WTC11 (cell line): ENCODE measurements around the gene NR0B2. TPM values are rescaled to one million over a fixed set of nuclear protein-coding genes. Genes with fewer than 3 reads are reported as not detected.

ENCODE experiments used
- ATAC-seq: fragments of 200-7000 bp; cut with Tn5 transposase; 2 replicates; pipeline ENCODE4 v1.10.0; 2021; ENCODE audit warnings: mild to moderate bottlenecking, moderate library complexity
- CTCF ChIA-PET: fragments of 300-600 bp; sonication (Branson Sonifier 250); formaldehyde crosslinking; loops from one replicate; lab custom pipeline; 2021; ENCODE audit warnings: antibody characterized with exemption; lab: Charles Lee
- POLR2A ChIA-PET: fragments of 350-600 bp; sonication (Branson Sonifier 250); formaldehyde crosslinking; loops from one replicate; lab custom pipeline; 2021; ENCODE audit warnings: antibody characterized with exemption; lab: Charles Lee
- DNase-seq: peaks from one replicate; pipeline ENCODE4 v3.0.0; 2021; ENCODE audit warnings: low spot score
- H3K27ac Mint-ChIP-seq: 2 replicates; pipeline ENCODE4 v1.8.0; 2021; ENCODE audit warnings: mixed read lengths
- H3K27me3 Mint-ChIP-seq: 2 replicates; pipeline ENCODE4 v1.8.0; 2021; ENCODE audit warnings: low read depth, mild to moderate bottlenecking, moderate library complexity, mixed read lengths
- H3K36me3 Mint-ChIP-seq: 2 replicates; pipeline ENCODE4 v1.8.0; 2021; ENCODE audit warnings: mixed read lengths
- H3K4me1 Mint-ChIP-seq: 2 replicates; pipeline ENCODE4 v1.8.0; 2022; ENCODE audit warnings: mixed read lengths
- H3K4me3 Mint-ChIP-seq: 2 replicates; pipeline ENCODE4 v1.8.0; 2021; ENCODE audit warnings: mild to moderate bottlenecking, moderate library complexity, mixed read lengths
- H3K9me3 Mint-ChIP-seq: 2 replicates; pipeline ENCODE4 v1.8.0; 2021; ENCODE audit warnings: mixed read lengths
- ESRRA ChIP-seq: sonication (generic); formaldehyde crosslinking; IDR thresholded peaks from 2 replicates; pipeline ENCODE4 v1.8.1; 2022; ENCODE audit warnings: mild to moderate bottlenecking, missing genetic modification reagents, borderline replicate concordance
- FOXJ3 ChIP-seq: sonication (generic); formaldehyde crosslinking; IDR thresholded peaks from 2 replicates; pipeline ENCODE4 v1.9.0; 2021; ENCODE audit warnings: missing genetic modification reagents, mild to moderate bottlenecking, borderline replicate concordance
- KAT7 ChIP-seq: sonication (generic); formaldehyde crosslinking; IDR thresholded peaks from 2 replicates; pipeline ENCODE4 v1.8.1; 2023; ENCODE audit warnings: missing genetic modification reagents, mild to moderate bottlenecking, borderline replicate concordance
- TCF7 ChIP-seq: sonication (generic); formaldehyde crosslinking; IDR thresholded peaks from 2 replicates; pipeline ENCODE4 v1.8.0; 2022; ENCODE audit warnings: mild to moderate bottlenecking, low read depth, missing genetic modification reagents, moderate library complexity
- ZNF219 ChIP-seq: sonication (generic); formaldehyde crosslinking; IDR thresholded peaks from 2 replicates; pipeline ENCODE4 v1.8.0; 2023; ENCODE audit warnings: missing genetic modification reagents, mild to moderate bottlenecking, borderline replicate concordance
- ZNF232 ChIP-seq: sonication (generic); formaldehyde crosslinking; IDR thresholded peaks from 2 replicates; pipeline ENCODE4 v1.8.0; 2022; ENCODE audit warnings: mild to moderate bottlenecking, missing genetic modification reagents
- ZNF263 ChIP-seq: sonication (generic); formaldehyde crosslinking; IDR thresholded peaks from 2 replicates; pipeline ENCODE4 v1.8.1; 2022; ENCODE audit warnings: low read depth, mild to moderate bottlenecking, moderate library complexity, missing genetic modification reagents
- ZNF423 ChIP-seq: fragments of 250-450 bp; sonication (Bioruptor Pico); IDR thresholded peaks from 2 replicates; pipeline ENCODE4 v2.1.2; 2022; ENCODE audit warnings: mild to moderate bottlenecking, moderate library complexity
- ZNF671 ChIP-seq: fragments of 250-450 bp; sonication (Bioruptor Pico); IDR thresholded peaks from 2 replicates; pipeline ENCODE4 v1.8.0; 2021; ENCODE audit warnings: mild to moderate bottlenecking
- total RNA-seq: library from RNA; stranded (reverse); gene quantifications from 3 replicates; pipeline ENCODE4 v1.2.3, GENCODE V29; 2021
- TF ChIP-seq, protein P1 (sequence below): fragments of 250-450 bp; sonication (Bioruptor Pico); IDR thresholded peaks from 2 replicates; pipeline ENCODE4 v1.9.0; 2021; ENCODE audit warnings: mild to moderate bottlenecking
- TF ChIP-seq, protein P2 (sequence below): sonication (generic); formaldehyde crosslinking; IDR thresholded peaks from 2 replicates; pipeline ENCODE4 v1.8.1; 2022; ENCODE audit warnings: mild to moderate bottlenecking, missing genetic modification reagents, moderate library complexity, borderline replicate concordance
- TF ChIP-seq, protein P3 (sequence below): sonication (generic); formaldehyde crosslinking; IDR thresholded peaks from 2 replicates; pipeline ENCODE4 v1.8.0; 2022; ENCODE audit warnings: missing genetic modification reagents
- TF ChIP-seq, protein P4 (sequence below): sonication (generic); formaldehyde crosslinking; IDR thresholded peaks from 2 replicates; pipeline ENCODE4 v1.8.0; 2023; ENCODE audit warnings: mild to moderate bottlenecking, missing genetic modification reagents
- TF ChIP-seq, protein P5 (sequence below): sonication (generic); formaldehyde crosslinking; IDR thresholded peaks from 2 replicates; pipeline ENCODE4 v1.8.0; 2022; ENCODE audit warnings: mild to moderate bottlenecking, missing genetic modification reagents
- TF ChIP-seq, protein P6 (sequence below): fragments of 200-600 bp; IDR thresholded peaks from 2 replicates; pipeline ENCODE4 v1.8.0; 2022; ENCODE audit warnings: antibody characterized with exemption
- TF ChIP-seq, protein P7 (sequence below): fragments of 250-450 bp; sonication (Bioruptor Pico); IDR thresholded peaks from 2 replicates; pipeline ENCODE4 v1.9.0; 2021; ENCODE audit warnings: moderate library complexity, mild to moderate bottlenecking, inconsistent platforms, borderline replicate concordance

NR0B2 gene
- total RNA-seq, 1 experiment from 2014 or later, result not detected

DNA sequence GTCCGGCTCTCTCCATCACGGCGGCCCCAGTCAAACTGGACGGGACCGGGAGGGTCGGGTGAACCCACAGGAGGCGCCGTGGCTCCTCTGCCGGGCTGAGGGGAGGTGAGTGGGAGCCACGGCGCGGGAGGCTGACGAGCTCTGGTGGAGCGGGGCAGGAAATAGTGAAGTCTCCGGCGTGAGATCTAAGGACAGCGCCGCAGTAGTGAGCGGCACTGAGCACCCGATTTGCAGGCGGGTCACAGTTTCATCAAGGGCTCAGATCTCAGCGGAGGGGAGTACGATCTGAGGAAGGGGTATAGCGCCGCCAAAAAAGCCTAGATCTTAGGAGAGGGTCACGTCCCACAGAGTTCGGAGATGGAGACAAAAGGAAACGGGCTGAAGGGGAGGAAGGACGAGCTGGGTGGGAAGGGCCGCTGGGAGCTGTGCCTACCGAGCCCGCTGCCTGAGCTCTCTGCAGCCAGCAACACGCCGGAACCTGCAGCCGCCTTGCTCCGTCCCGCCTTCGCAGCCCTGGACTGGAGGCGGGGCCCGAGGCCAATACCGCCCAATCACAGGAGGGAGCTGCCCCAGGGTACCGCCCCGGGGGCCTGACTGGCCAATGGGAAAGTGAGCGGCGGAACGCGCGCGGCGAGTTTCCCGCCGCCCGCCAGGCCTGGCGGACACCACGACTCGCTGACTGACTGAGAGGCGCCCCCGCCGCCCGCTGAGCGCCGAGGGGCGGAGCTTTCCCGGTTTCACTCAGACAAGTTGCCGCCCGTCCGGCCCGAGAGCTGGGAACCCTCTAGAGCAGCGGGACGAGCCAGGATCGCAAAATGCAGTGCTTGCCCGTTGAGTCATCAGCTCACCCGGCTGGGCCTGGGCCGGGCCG is 48.9 kb downstream of the NR0B2 start (continued):
- TF ChIP-seq, protein P1, sequence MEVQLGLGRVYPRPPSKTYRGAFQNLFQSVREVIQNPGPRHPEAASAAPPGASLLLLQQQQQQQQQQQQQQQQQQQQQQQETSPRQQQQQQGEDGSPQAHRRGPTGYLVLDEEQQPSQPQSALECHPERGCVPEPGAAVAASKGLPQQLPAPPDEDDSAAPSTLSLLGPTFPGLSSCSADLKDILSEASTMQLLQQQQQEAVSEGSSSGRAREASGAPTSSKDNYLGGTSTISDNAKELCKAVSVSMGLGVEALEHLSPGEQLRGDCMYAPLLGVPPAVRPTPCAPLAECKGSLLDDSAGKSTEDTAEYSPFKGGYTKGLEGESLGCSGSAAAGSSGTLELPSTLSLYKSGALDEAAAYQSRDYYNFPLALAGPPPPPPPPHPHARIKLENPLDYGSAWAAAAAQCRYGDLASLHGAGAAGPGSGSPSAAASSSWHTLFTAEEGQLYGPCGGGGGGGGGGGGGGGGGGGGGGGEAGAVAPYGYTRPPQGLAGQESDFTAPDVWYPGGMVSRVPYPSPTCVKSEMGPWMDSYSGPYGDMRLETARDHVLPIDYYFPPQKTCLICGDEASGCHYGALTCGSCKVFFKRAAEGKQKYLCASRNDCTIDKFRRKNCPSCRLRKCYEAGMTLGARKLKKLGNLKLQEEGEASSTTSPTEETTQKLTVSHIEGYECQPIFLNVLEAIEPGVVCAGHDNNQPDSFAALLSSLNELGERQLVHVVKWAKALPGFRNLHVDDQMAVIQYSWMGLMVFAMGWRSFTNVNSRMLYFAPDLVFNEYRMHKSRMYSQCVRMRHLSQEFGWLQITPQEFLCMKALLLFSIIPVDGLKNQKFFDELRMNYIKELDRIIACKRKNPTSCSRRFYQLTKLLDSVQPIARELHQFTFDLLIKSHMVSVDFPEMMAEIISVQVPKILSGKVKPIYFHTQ, result no peak
- TF ChIP-seq TCF7 (CRISPR knock-in tag) (no peak), ZNF219 (CRISPR knock-in tag) (no peak)
- TF ChIP-seq, protein P2, sequence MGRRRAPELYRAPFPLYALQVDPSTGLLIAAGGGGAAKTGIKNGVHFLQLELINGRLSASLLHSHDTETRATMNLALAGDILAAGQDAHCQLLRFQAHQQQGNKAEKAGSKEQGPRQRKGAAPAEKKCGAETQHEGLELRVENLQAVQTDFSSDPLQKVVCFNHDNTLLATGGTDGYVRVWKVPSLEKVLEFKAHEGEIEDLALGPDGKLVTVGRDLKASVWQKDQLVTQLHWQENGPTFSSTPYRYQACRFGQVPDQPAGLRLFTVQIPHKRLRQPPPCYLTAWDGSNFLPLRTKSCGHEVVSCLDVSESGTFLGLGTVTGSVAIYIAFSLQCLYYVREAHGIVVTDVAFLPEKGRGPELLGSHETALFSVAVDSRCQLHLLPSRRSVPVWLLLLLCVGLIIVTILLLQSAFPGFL (CRISPR knock-in tag), result no peak

DNA sequence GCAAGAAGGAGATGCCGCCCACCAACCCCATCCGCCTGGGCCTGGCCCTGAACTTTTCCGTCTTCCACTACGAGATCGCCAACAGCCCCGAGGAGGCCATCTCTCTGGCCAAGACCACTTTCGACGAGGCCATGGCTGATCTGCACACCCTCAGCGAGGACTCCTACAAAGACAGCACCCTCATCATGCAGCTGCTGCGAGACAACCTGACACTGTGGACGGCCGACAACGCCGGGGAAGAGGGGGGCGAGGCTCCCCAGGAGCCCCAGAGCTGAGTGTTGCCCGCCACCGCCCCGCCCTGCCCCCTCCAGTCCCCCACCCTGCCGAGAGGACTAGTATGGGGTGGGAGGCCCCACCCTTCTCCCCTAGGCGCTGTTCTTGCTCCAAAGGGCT is 50.1 kb downstream of the NR0B2 start:
- no peak for DNase-seq
- peaks cover 49% of the 10 kb centered on the region for H3K4me1 Mint-ChIP-seq
- peaks cover 16% of the 10 kb centered on the region for H3K27me3 Mint-ChIP-seq
- POLR2A ChIA-PET, result no interaction called here
- no peaks in the 10 kb centered on the region for H3K9me3 Mint-ChIP-seq
- H3K4me3 Mint-ChIP-seq, result peak overlapping the region; percentile 94
- no peak overlapping the region; the same call in 1 of the 2 replicates for H3K27ac Mint-ChIP-seq
- ATAC-seq, result no peak
- CTCF ChIA-PET, result interaction anchor here (0.8 to 2.6 kb wide), 5 partner anchors 11 to 54 kb away, joined by 3 to 11 read pairs (median 4); no protein-coding TSS in a partner anchor
- H3K36me3 Mint-ChIP-seq, result no peaks in the 10 kb centered on the region
- TF ChIP-seq ZNF263 (CRISPR knock-in tag) (no peak), ZNF232 (no peak), FOXJ3 (CRISPR knock-in tag) (no peak), ESRRA (CRISPR knock-in tag) (no peak), KAT7 (CRISPR knock-in tag) (no peak), ZNF671 (CRISPR knock-in tag) (no peak), ZNF423 (no peak)
- TF ChIP-seq, protein P3, sequence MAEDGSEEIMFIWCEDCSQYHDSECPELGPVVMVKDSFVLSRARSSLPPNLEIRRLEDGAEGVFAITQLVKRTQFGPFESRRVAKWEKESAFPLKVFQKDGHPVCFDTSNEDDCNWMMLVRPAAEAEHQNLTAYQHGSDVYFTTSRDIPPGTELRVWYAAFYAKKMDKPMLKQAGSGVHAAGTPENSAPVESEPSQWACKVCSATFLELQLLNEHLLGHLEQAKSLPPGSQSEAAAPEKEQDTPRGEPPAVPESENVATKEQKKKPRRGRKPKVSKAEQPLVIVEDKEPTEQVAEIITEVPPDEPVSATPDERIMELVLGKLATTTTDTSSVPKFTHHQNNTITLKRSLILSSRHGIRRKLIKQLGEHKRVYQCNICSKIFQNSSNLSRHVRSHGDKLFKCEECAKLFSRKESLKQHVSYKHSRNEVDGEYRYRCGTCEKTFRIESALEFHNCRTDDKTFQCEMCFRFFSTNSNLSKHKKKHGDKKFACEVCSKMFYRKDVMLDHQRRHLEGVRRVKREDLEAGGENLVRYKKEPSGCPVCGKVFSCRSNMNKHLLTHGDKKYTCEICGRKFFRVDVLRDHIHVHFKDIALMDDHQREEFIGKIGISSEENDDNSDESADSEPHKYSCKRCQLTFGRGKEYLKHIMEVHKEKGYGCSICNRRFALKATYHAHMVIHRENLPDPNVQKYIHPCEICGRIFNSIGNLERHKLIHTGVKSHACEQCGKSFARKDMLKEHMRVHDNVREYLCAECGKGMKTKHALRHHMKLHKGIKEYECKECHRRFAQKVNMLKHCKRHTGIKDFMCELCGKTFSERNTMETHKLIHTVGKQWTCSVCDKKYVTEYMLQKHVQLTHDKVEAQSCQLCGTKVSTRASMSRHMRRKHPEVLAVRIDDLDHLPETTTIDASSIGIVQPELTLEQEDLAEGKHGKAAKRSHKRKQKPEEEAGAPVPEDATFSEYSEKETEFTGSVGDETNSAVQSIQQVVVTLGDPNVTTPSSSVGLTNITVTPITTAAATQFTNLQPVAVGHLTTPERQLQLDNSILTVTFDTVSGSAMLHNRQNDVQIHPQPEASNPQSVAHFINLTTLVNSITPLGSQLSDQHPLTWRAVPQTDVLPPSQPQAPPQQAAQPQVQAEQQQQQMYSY (CRISPR knock-in tag), result no peak
- TF ChIP-seq, protein P4, sequence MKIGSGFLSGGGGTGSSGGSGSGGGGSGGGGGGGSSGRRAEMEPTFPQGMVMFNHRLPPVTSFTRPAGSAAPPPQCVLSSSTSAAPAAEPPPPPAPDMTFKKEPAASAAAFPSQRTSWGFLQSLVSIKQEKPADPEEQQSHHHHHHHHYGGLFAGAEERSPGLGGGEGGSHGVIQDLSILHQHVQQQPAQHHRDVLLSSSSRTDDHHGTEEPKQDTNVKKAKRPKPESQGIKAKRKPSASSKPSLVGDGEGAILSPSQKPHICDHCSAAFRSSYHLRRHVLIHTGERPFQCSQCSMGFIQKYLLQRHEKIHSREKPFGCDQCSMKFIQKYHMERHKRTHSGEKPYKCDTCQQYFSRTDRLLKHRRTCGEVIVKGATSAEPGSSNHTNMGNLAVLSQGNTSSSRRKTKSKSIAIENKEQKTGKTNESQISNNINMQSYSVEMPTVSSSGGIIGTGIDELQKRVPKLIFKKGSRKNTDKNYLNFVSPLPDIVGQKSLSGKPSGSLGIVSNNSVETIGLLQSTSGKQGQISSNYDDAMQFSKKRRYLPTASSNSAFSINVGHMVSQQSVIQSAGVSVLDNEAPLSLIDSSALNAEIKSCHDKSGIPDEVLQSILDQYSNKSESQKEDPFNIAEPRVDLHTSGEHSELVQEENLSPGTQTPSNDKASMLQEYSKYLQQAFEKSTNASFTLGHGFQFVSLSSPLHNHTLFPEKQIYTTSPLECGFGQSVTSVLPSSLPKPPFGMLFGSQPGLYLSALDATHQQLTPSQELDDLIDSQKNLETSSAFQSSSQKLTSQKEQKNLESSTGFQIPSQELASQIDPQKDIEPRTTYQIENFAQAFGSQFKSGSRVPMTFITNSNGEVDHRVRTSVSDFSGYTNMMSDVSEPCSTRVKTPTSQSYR (CRISPR knock-in tag), result no peak
- TF ChIP-seq, protein P5, sequence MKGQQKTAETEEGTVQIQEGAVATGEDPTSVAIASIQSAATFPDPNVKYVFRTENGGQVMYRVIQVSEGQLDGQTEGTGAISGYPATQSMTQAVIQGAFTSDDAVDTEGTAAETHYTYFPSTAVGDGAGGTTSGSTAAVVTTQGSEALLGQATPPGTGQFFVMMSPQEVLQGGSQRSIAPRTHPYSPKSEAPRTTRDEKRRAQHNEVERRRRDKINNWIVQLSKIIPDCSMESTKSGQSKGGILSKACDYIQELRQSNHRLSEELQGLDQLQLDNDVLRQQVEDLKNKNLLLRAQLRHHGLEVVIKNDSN, result no peak
- TF ChIP-seq, protein P6, sequence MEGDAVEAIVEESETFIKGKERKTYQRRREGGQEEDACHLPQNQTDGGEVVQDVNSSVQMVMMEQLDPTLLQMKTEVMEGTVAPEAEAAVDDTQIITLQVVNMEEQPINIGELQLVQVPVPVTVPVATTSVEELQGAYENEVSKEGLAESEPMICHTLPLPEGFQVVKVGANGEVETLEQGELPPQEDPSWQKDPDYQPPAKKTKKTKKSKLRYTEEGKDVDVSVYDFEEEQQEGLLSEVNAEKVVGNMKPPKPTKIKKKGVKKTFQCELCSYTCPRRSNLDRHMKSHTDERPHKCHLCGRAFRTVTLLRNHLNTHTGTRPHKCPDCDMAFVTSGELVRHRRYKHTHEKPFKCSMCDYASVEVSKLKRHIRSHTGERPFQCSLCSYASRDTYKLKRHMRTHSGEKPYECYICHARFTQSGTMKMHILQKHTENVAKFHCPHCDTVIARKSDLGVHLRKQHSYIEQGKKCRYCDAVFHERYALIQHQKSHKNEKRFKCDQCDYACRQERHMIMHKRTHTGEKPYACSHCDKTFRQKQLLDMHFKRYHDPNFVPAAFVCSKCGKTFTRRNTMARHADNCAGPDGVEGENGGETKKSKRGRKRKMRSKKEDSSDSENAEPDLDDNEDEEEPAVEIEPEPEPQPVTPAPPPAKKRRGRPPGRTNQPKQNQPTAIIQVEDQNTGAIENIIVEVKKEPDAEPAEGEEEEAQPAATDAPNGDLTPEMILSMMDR, result no peak
- TF ChIP-seq, protein P7, sequence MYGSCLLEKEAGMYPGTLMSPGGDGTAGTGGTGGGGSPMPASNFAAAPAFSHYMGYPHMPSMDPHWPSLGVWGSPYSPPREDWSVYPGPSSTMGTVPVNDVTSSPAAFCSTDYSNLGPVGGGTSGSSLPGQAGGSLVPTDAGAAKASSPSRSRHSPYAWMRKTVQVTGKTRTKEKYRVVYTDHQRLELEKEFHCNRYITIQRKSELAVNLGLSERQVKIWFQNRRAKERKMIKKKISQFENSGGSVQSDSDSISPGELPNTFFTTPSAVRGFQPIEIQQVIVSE (CRISPR knock-in tag), result no peak
